ENCODE measurements around the gene CST9.
A peak's percentile ranks its signal among the peaks of the same experiment; 100 is the strongest.

CST9 gene

DNA sequence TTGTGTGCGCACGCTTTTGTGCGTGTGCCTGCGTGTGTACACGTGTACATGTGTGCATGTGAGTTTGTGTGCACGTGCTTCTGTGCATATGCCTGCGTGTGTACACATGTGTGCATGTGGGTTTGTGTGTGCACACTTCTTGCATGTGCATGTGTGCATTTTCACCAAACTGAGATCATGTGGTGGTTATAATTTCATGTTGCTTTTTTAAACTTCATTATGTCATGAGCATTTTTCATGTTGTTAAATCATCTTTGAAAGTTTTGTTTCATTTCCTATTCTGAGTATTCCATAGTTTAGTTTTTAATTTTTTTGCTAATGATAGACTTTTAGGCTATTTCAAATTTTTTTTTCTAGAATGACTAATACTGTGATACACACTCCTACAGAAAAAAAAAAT, 38.4 kb upstream of the CST9 start:
- TF ChIP-seq EZH2phosphoT487 (IDR thresholded peaks at IDR 0.05; ENCODE audit: low read depth) (no peak), CTCF (IDR thresholded peaks at IDR 0.05; ENCODE audit: low read depth, low read length) (no peak)

DNA sequence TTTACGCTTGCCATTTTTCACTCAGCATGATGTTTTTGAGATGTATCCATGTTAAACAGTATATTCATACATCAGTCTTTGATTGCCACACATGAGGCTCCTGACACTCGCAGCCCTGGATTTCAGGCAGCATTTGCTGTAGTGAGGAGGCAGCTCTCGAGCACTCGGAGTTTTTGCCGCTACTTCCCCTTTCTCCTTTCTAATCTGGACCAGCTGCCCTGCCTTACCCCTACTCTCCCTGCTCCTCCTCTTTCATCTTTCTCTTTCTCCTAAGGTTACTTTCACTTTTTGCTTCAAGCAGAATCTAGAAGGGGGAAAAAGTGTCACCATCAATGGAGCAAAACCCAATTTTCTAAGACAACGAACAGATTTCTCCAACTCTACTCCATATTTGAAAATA, 37.9 kb upstream of the CST9 start:
- no peak overlapping the region for H2AFZ ChIP-seq (ENCODE audit: low read depth, low read length)
- no peaks in the 10 kb centered on the region for H3K9me3 ChIP-seq (ENCODE audit: insufficient read depth, low read length)

More for the DNA sequence above, 38.4 kb upstream of the CST9 start:
- peaks cover 65% of the 10 kb centered on the region for H3K4me1 ChIP-seq (ENCODE audit: low read length)
- peak overlapping the region; percentile 41 for H3K4me3 ChIP-seq (ENCODE audit: low read length)
- no peaks in the 10 kb centered on the region for H3K9me3 ChIP-seq (ENCODE audit: insufficient read depth, low read length)
- no peak overlapping the region for H2AFZ ChIP-seq (ENCODE audit: low read depth, low read length)
- H3K27ac ChIP-seq (ENCODE audit: low read length), result peak overlapping the region; percentile 3; the same call in 1 of the 2 replicates
- H3K36me3 ChIP-seq (replicated peaks; ENCODE audit: low read depth, low read length), result no peaks in the 10 kb centered on the region
- H3K27me3 ChIP-seq (ENCODE audit: low read depth, low read length), result no peaks in the 10 kb centered on the region; the same call in 1 of the 2 replicates
- no peak overlapping the region for H3K9ac ChIP-seq (ENCODE audit: low read length)
- no peaks in the 10 kb centered on the region for H4K20me1 ChIP-seq (ENCODE audit: insufficient read depth, low read length)
- H3K79me2 ChIP-seq (ENCODE audit: low read length), result no peaks in the 10 kb centered on the region
- peak overlapping the region; percentile 68 for H3K4me2 ChIP-seq (ENCODE audit: low read length)

GRCh38 chr20:23641936-23642751, 36.4 kb upstream of the CST9 start:
- TF ChIP-seq CTCF (IDR thresholded peaks at IDR 0.05; ENCODE audit: low read depth, low read length) (no peak), EZH2phosphoT487 (IDR thresholded peaks at IDR 0.05; ENCODE audit: low read depth) (no peak)
- Histone ChIP-seq H3K79me2 (ENCODE audit: low read length) (no peaks in the 10 kb centered on the region), H2AFZ (ENCODE audit: low read depth, low read length) (no peak overlapping the region), H3K27me3 (ENCODE audit: low read depth, low read length) (no peaks in the 10 kb centered on the region; the same call in 1 of the 2 replicates), H3K4me3 (ENCODE audit: low read length) (no peak overlapping the region), H3K4me2 (ENCODE audit: low read length) (0 out of 2 replicates have a peak overlapping the region, but pooled peaks have one; percentile 53), H4K20me1 (ENCODE audit: insufficient read depth, low read length) (no peaks in the 10 kb centered on the region), H3K36me3 (replicated peaks; ENCODE audit: low read depth, low read length) (no peaks in the 10 kb centered on the region), H3K27ac (ENCODE audit: low read length) (no peak overlapping the region), H3K9me3 (ENCODE audit: insufficient read depth, low read length) (no peaks in the 10 kb centered on the region), H3K9ac (ENCODE audit: low read length) (no peak overlapping the region), H3K4me1 (ENCODE audit: low read length) (peaks cover 65% of the 10 kb centered on the region)

More for the DNA sequence above, 37.9 kb upstream of the CST9 start:
- Histone ChIP-seq H3K27me3 (ENCODE audit: low read depth, low read length) (no peaks in the 10 kb centered on the region; the same call in 1 of the 2 replicates), H4K20me1 (ENCODE audit: insufficient read depth, low read length) (no peaks in the 10 kb centered on the region), H3K4me3 (ENCODE audit: low read length) (peak overlapping the region; percentile 41), H3K79me2 (ENCODE audit: low read length) (no peaks in the 10 kb centered on the region), H3K27ac (ENCODE audit: low read length) (peak overlapping the region; percentile 3; the same call in 1 of the 2 replicates), H3K4me1 (ENCODE audit: low read length) (peaks cover 65% of the 10 kb centered on the region), H3K4me2 (ENCODE audit: low read length) (peak overlapping the region; percentile 68), H3K9ac (ENCODE audit: low read length) (no peak overlapping the region), H3K36me3 (replicated peaks; ENCODE audit: low read depth, low read length) (no peaks in the 10 kb centered on the region)
- no peak for TF ChIP-seq CTCF (IDR thresholded peaks at IDR 0.05; ENCODE audit: low read depth, low read length)
- TF ChIP-seq EZH2phosphoT487 (IDR thresholded peaks at IDR 0.05; ENCODE audit: low read depth), result no peak
